GM19238 (cell line): Measurements from ENCODE around the gene USP19.
A peak's percentile ranks its signal among the peaks of the same experiment; 100 is the strongest.

Source experiments
- DNase-seq: peaks from one replicate; pipeline ENCODE4 v3.0.0; 2011; ENCODE audit warnings: low spot score; ENCODE audit not compliant: insufficient read length

USP19 gene

DNA sequence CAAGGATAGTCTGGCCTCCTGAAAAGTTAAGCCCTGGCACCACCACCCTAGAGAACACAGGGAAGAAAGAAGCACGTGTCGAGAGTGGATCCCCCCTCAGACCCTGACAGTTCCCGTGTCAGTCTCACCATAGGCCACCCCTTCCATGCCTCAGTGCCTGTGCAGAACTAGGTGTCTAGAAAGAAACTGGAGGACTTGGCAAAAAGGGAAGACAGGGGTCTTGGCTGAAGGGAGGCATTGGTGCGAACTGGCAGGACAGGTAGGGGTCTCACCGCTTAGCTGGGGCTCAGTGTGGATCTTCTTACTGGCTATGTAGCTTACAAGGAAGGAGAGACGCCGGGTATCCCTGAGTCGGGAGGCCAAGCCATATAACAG is 16.6 kb downstream of the USP19 start:
- no peak for DNase-seq

GRCh38 chr3:49100046-49100615 is 20.5 kb downstream of the USP19 start:
- DNase-seq = no peak

GRCh38 chr3:49098910-49099630 is 21.6 kb downstream of the USP19 start:
- DNase-seq = no peak

- DNase-seq = no peak
These were observed 22.2 kb downstream of the USP19 start for GRCh38 chr3:49098429-49098828.

DNA sequence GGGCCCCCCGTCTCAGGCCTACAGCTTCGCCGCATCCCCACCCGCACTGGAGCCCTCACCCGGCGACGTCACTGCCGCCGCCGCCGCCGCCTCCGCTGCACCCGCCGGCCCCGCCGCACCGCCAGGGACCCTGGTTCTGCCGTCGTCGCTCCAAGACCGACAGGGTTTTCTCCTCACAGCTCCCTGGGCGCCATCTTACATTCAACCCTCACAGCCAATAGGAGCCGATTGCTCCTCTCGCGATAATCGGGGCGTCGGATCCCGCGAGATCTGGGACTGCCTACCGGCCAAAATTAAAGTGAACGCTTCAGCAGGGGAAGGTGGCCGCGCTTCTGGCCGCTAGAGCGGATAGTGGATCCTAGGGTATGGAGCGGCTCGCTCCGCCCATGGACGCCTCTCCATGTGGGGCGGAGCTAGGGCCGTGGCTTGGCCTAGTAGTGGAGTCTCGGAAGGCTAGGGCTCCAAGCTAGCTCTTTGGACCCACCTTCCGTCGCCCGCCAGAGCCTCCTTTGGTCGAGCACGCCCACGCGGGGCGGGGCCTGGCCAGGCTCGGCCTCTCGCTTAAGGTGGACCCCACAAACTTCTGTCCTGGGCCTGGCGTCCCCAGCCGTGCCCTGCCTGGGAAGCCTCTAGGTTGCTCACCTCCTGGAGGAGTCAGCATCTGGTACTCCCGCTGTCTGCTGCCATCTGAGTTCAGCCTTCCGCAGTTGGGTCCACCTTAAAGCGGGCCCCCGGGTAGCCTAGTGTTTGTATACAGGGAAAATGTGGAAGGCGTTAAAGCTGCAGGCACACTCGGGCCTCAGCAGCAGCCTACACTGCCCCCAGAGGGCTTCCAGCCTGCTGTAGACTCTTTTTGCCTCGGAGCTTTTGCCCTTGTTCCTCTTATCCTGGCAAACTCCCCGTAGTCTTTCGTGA is 26.5 kb downstream of the USP19 start, which contains the start of gene QRICH1:
Gene QRICH1, minus strand, starts transcription at position 219 of the 915 bp plus-strand sequence. CDS start 17,054 bp downstream, outside the sequence.
- peak; percentile 91 for DNase-seq

GRCh38 chr3:49092938-49093852 is 27.4 kb downstream of the USP19 start:
- peak; percentile 56 for DNase-seq

DNA sequence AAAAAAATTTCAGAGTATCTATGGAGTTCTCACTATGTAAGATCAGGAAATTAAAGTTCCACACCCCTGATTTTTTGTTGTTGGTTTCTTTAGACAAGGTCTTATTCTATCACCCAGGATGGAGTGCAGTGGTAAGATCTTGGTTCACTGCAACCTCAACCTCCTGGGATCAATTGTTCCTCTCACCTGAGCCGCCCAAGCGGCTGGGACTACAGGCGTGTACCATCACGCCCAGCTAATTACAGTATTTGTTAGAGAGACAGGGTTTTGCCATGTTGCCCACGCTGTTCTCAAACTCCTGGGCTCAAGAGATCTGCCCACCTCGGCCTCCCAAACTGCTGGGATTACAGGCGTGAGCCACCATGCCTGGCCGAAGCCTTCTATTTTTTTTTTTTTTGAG is 39.2 kb downstream of the USP19 start:
- no peak for DNase-seq

GRCh38 chr3:49079270-49079669 is 41.4 kb downstream of the USP19 start:
- no peak for DNase-seq

DNA sequence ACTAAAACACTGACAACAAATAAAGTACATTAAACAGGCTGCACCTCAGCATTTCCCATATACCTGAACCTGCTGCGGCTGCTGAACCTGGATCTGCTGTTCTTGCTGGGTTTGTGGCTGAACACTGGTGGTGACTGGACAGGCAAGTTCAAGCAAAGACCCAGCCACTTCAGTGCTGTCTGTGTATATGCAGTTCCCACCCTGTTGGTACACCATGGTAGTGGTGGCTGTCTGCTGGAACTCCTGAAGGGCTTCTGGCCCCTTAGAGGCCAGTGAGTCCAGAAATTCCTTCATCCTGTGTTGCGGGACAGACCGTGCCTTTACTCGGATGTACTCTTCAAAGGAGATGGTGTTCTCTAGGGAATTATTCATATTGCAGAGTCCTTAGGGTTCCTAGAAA is 44.0 kb downstream of the USP19 start:
- no peak for DNase-seq

- no peak for DNase-seq
These were observed 44.5 kb downstream of the USP19 start for GRCh38 chr3:49076116-49076515.
